OCI-LY1 (cell line): ENCODE measurements around the gene SLC50A1.

ENCODE experiments used
- CTCF ChIP-seq: fragments of 200-600 bp; sonication (generic), shearing (Covaris generic); IDR thresholded peaks from 2 replicates; pipeline ENCODE4 v1.5.1; 2017; ENCODE audit warnings: mild to moderate bottlenecking, antibody characterized with exemption, low read length, moderate library complexity, mixed read lengths
- EZH2 ChIP-seq: fragments of 200-600 bp; sonication (generic), shearing (Covaris generic); IDR thresholded peaks from 2 replicates; pipeline ENCODE4 v1.8.0; 2017; ENCODE audit warnings: borderline replicate concordance, mixed run types, mild to moderate bottlenecking, antibody characterized with exemption, low read length, moderate library complexity, mixed read lengths

- TF ChIP-seq CTCF = no peak
- TF ChIP-seq EZH2 = no peak
Measured at GRCh38 chr1:155134880-155135414, 705 bp upstream of the SLC50A1 start.
